ENCODE results near the gene CTRL.

Gene CTRL

GRCh38 chr16:67963292-67963661, 31.6 kb upstream of the CTRL start:
- DNase-seq (ENCODE audit: low read depth), result no peak

GRCh38 chr16:67962135-67962534, 30.5 kb upstream of the CTRL start:
- no peak for DNase-seq (ENCODE audit: low read depth)

- DNase-seq (ENCODE audit: low read depth), result no peak
Observed at GRCh38 chr16:67961551-67961957, 29.9 kb upstream of the CTRL start.

- no peak for DNase-seq (ENCODE audit: low read depth)
Observed at GRCh38 chr16:67959536-67960329, 28.1 kb upstream of the CTRL start.

- DNase-seq (ENCODE audit: low read depth), result no peak
Observed at GRCh38 chr16:67957622-67958021, 26.0 kb upstream of the CTRL start.

GRCh38 chr16:67954421-67955196, 22.9 kb upstream of the CTRL start:
- DNase-seq (ENCODE audit: low read depth), result no peak

GRCh38 chr16:67953641-67954375, 22.1 kb upstream of the CTRL start:
- DNase-seq (ENCODE audit: low read depth), result no peak

GRCh38 chr16:67951485-67951884, 19.8 kb upstream of the CTRL start:
- no peak for DNase-seq (ENCODE audit: low read depth)

GRCh38 chr16:67950335-67950843, 18.7 kb upstream of the CTRL start:
- no peak for DNase-seq (ENCODE audit: low read depth)

- DNase-seq (ENCODE audit: low read depth), result no peak
Observed at GRCh38 chr16:67949645-67950044, 18.0 kb upstream of the CTRL start.

GRCh38 chr16:67948015-67948414, 16.4 kb upstream of the CTRL start:
- DNase-seq (ENCODE audit: low read depth), result no peak

GRCh38 chr16:67946966-67947558, 15.4 kb upstream of the CTRL start:
- no peak for DNase-seq (ENCODE audit: low read depth)

GRCh38 chr16:67946128-67946569, 14.5 kb upstream of the CTRL start:
- DNase-seq (ENCODE audit: low read depth), result no peak

GRCh38 chr16:67945392-67945933, 13.8 kb upstream of the CTRL start:
- DNase-seq (ENCODE audit: low read depth), result no peak

GRCh38 chr16:67944690-67945391, 13.2 kb upstream of the CTRL start:
- DNase-seq (ENCODE audit: low read depth), result no peak

GRCh38 chr16:67943619-67944504, 12.2 kb upstream of the CTRL start, which contains the start of gene LCAT:
LCAT (minus strand) TSS chr16:67944120; CDS start chr16:67944101, 19 bp downstream.
- no peak for DNase-seq (ENCODE audit: low read depth)

- DNase-seq (ENCODE audit: low read depth), result no peak
Observed at GRCh38 chr16:67943256-67943618, 11.6 kb upstream of the CTRL start.

GRCh38 chr16:67942510-67943255, 11.0 kb upstream of the CTRL start:
- DNase-seq (ENCODE audit: low read depth), result no peak

- no peak for DNase-seq (ENCODE audit: low read depth)
Observed at GRCh38 chr16:67942200-67942509, 10.5 kb upstream of the CTRL start.

Data from stimulated activated CD8-positive, alpha-beta memory T cell treated with anti-CD3 and anti-CD28 coated beads, Interleukin-15, amount 100 ng/mL, for 24 hours (primary cell).